Measurements from ENCODE around the gene UGT1A5.

The UGT1A5 gene

DNA sequence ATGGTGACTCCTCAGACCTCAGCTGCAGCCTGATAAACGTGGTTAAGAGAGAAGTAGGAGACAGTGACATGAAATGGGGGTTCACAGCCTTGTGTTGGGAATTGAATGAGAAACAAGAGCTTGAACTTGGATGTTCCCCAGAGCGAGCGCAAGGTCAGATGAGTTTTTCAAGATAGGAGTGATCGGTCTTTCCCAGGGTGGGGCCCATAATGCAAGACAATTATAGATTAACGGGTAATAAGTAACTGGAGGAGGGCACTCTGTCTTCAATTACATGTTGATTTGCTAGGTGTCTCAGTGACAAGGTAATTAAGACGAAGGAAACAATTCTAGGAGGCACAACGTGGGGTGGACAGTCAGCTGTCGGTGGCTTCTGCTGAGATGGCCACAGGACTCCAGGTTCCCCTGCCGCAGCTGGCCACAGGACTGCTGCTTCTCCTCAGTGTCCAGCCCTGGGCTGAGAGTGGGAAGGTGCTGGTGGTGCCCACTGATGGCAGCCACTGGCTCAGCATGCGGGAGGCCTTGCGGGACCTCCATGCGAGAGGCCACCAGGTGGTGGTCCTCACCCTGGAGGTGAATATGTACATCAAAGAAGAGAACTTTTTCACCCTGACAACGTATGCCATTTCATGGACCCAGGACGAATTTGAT lies at the start of gene UGT1A5:
Gene UGT1A5, plus strand, starts transcription at position 297 of the 651 bp plus-strand sequence. Its CDS starts 85 bp downstream, at position 382.
- DNase-seq (ENCODE audit: low spot score) = no peak

DNA sequence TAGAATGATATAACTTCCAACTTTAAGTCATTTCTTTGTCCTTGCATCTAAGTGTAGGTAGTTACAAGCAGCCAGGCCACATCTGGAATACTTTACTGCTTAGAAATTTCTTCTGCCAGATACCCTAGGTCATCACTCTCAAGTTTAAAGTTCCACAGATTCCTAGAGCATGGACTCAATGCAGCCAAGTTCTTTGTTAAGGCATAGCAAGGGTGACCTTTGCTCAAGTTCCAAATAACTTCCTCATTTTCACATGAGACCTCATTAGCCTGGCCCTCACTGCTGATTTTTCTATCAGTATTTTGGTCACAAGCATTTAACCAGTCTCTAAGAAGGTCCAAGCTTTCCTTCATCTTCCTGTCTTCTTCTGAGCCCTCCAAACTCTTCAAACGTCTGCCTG lies 48.8 kb upstream of the UGT1A5 start:
- DNase-seq (ENCODE audit: low spot score) = no peak

DNA sequence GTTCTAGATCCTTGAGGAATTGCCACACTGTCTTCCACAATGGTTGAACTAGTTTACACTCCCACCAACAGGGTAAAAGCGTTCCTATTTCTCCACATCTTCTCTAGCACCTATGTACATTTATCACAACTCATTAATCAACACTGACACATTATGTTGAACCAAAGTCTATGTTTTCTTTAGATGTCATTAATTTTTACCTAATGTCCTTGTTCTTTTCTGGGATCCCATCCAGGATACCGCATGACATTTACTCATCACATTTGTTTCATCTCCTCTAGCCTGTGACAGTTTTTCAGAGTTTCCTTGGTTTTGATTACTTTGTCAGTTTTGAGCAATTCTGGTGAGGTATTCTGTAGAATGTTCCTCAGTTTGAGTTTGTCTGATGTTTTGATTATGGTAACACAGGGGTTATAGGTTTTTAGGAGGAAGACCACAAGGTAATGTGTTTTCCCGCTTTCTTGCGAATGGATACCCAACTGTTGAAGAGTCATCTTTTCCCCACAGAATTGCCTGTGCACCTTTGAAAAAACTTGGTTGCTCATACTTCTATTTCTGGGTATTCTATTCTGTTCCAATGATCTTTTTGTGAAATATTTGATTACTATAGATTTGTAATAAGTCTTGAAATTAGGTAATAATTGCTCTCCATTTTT lies 44.0 kb upstream of the UGT1A5 start:
- no peak for DNase-seq (ENCODE audit: low spot score)

DNA sequence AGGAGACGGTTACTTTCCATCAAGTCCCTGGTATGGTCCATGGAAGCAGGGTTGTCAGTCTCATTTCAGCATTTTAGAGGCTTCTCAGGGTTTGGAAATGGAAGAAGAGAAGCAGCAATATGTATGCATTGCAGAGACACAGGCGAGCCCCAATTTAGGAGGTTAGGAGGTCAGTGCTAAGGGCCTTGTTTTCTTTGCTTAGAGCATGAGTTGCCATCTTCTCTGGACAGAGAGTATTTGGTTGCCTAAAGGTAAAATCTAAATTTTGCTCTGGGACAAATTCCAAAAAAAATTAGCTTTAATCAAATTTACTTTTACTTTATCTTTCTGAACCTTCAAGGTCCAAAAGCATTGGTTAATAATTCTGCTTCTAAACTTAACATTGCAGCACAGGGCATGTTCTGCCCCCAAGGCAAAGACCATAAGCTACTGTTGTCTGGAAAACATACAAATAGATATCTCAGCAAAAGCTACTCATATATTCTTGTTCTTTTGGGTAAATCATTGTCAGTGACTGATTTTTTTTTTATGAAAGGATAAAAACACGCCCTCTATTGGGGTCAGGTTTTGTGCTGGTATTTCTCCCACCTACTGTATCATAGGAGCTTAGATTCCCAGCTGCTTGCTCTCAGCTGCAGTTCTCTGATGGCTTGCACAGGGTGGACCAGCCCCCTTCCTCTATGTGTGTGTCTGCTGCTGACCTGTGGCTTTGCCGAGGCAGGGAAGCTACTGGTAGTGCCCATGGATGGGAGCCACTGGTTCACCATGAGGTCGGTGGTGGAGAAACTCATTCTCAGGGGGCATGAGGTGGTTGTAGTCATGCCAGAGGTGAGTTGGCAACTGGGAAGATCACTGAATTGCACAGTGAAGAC lies 41.2 kb upstream of the UGT1A5 start, which contains the start of gene UGT1A9:
Gene UGT1A9, plus strand, starts transcription at position 609 of the 872 bp plus-strand sequence. Its CDS starts 37 bp downstream, at position 646.
- DNase-seq (ENCODE audit: low spot score) = no peak

DNA sequence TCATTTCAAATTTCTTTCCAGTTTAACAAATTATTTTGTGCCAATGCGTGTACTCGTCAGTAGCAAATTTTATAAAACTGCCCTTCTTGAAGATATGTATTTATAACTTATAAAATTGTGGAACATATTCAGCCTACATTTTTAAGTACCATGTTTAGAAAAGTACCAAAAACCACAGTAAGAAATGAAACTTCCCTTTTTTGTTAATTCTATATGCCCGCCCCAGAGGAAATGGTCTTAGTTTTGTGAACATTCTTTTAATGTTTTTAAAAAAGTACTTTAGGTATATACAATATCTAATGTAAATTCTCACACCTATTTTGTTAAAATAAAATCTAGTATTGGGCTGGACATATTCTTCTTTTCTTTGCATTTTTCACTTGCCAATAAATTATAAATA lies 39.8 kb upstream of the UGT1A5 start:
- DNase-seq (ENCODE audit: low spot score) = no peak

DNA sequence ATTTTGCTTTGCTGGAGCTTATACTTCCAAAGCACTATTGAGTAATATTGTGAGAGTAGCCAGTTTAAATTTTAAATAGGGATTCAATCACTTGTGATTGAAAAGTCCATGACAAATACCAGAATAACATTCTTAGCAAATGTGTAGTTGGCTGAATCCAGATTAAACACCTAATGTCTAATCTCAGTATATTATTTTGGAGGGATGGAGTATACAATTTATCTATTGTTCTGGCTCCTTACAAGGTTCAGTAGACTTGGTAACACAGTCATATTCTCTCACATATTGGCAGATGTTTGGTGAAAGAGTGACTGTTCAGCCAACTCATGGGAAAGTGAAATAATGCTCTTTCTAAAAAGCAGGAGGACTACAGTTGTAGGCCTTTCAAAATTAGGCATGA lies 38.8 kb upstream of the UGT1A5 start:
- DNase-seq (ENCODE audit: low spot score) = no peak

DNA sequence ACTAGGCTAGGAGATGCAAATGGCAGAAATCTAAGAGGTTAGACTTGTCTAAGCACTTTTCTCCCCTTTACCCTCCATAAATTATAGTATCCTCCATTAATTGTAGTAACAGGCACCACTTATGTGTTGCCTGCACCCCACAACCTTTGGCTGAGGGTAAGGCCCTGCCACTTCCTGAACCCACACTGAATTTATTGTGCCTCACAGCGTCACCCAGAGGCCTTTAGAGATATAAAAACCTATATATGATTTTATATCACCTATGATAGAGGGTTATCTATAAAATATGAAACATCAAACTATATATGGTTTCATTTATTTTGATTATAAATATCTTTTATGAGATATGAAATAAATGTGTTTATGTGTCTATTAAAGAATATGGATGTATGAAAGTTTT lies 38.4 kb upstream of the UGT1A5 start:
- DNase-seq (ENCODE audit: low spot score) = no peak

DNA sequence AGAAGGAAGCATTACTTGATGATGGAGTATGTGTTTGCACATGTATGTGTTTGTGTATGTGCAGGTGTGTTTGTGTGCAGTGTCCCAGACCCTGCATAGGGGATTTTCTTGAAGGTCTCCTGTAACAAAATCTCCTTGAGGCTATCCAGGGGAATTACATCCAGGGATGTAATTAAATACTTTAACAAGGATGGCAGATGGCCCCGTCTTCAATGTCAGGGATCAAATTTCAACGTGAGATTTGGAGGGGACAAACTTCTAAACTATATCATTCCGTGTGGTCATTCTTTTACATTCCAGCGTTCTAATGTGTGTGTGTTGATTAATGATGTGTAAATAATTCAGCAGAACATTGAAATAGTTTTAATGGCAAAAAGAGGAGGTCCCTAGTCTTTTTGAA lies 37.7 kb upstream of the UGT1A5 start:
- DNase-seq (ENCODE audit: low spot score) = no peak

DNA sequence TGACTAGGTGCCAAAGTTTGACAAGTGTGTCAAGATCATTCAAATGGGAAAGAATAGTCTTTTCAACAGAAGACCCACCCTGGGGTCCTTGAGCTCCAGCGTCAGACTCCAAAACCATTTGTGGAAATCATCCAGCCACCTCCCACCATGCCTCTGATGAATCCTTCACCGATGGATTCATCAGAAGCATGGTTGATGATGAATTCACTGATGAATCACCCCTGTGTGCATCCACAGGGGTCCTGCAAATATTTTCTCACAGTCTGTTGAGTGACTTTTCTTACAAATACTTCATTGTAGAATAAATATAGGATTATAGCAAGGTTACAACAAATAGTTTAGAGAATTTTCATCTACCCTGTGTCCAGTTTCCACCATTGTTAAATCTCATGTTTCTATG lies 36.7 kb upstream of the UGT1A5 start:
- no peak for DNase-seq (ENCODE audit: low spot score)

DNA sequence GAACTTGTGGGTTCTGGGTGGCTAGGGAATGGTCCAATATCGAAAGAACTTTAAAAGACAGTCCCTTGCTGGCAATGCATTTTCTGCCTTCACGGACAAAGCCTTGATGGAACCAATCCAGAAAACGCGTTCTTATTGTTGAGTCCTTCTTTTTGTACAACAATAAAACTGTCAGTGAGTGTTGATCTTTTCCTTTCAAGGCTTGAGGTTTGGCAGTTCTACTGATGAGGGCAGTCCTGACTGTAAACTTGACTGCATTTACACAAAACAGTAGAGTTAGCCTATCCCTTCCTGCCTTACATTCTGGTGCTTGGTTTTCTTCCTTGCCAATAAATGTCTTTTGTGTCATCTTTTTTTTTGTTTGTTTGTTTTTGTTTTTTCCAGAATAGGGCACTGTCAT lies 33.5 kb upstream of the UGT1A5 start:
- DNase-seq (ENCODE audit: low spot score) = no peak

DNA sequence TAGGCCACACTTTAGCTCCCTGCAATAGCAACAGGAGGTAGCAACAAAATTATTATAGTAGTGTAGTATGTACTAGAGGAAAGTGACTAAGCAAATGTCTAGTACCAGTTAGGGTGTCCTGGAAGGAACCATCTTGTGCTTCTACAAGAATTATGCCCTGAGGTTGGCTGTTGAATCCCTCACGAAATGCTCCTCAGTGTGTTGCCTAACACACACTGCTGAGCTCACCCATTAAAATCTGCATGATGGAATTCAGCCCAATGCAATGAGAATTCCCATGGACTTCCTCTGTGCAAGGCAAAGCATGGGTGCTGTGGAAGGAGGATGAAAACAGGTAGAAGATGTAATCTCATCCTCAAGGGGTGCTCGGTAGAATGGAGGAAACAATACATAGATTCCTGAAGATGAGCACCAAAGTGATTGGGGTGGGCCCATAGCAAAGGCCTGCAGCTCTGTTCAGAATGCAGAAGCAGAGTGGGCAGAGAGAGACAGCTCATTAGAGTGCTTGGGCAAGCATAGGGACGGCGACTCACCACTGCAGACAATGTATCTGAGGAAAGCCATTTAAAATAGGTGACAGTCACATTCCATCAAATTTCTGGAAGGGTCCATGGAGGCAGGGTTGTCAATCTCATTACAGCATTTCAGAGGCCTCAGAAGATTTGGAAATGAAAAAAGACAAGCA lies 32.2 kb upstream of the UGT1A5 start:
- no peak for DNase-seq (ENCODE audit: low spot score)

DNA sequence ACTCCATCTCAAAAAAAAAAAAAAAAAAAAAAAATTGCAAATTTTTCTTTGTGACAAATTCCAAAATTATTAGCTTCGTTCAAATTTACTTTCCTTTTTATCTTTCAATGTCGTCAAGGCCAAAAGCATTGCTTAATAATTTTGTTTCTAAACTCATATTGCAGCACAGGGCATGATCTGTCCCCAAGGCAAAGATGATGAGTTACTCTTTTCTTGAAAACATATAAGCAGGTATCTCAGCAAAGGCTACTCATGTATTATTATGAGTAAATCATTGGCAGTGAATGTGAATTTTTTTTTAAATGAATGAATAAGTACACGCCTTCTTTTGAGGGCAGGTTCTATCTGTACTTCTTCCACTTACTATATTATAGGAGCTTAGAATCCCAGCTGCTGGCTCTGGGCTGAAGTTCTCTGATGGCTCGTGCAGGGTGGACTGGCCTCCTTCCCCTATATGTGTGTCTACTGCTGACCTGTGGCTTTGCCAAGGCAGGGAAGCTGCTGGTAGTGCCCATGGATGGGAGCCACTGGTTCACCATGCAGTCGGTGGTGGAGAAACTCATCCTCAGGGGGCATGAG lies 31.1 kb upstream of the UGT1A5 start, which contains the start of gene UGT1A7:
Gene UGT1A7, plus strand, starts transcription at position 381 of the 579 bp plus-strand sequence. Its CDS starts 37 bp downstream, at position 418.
- no peak for DNase-seq (ENCODE audit: low spot score)

DNA sequence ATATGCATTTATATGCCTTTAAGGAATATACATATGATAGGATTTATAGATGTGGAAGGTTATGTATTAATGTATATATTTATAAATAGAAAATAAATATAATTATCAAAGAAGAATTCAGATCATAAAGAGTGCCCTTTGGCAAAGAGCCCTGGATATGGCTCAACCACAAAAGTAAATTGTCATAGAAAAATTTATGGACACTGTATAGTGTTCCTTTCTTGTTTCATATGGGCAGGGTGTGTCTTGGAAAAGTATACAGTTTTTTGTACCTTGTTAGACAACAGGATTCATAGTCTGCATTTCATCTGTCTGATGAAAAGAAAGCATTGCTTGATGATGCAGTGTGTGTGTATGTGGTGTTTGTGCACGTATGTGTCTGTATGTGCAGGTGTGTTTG lies 28.1 kb upstream of the UGT1A5 start:
- no peak for DNase-seq (ENCODE audit: low spot score)

DNA sequence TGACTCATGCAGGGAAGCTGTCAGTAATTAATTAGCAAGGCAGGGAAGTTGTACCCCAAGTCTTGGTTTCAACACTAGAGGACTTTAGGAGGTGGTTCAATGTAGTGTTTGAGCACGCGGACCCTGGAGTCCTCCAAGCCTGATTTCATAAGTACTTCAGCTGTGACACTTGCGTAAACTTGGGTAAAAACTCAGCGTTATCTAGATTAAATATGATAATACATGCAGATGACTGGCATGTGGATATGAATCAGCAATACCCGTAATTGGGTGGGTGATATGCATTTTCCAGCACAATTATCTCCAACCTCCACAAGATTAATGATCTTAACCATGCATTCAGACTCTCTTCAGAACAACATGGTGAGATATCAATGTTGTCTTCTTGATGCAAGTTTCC lies 25.8 kb upstream of the UGT1A5 start:
- DNase-seq (ENCODE audit: low spot score) = no peak

DNA sequence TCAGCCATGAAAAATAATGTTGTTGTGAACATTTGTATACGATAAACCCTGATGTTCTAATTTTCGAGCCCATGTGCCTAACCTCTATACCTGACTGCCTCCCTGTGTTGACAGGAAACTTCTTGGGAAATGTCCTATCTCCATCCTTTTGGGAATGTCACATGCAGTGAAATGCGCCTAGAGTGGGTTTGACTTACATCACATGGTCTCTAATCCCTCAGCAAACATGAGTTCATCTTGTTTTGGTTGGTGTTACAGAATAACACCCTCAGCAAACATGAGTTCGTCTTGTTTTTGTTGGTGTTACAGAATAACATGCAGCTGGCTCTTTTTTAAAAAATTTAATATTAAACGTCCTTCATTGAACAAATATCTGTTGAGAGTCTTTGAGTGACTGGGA lies 24.4 kb upstream of the UGT1A5 start:
- DNase-seq (ENCODE audit: low spot score) = no peak

DNA sequence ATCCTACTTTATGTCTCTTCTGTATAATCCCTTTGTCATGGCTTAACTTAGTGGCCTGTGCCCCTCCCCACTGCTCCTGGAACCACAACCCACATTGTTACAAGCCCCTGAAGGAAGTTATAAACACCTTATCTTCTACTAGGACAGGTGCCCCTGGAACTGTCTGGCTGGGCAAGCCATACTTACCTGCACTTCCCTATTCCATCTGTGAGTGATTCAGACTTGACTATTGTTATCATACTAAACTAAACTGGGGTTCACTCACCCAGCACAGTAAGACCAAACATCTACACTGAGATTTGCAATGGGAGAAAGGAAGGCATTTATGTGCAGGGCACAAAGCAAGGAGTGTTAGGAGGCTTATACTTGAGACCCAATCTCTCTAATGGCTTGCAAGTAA lies 23.7 kb upstream of the UGT1A5 start:
- no peak for DNase-seq (ENCODE audit: low spot score)

DNA sequence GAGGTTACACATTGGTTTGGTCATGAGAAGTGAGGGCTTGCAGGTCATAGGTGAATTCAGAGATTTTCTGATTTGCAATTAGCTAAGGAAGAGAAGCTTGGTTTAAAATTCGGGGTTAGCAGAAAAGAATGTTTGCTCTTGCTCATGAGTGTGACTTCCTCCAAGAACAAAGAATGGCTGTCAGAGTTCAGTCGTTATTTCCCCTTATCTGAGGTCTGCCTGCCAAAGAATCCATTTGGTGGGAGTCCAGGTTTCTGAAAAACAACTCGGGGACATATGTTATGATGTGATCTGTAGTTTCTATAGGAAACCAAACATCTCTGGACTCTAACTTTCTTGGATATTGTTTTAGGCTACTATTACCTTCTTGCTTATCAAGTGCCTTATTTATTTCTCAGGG lies 23.2 kb upstream of the UGT1A5 start:
- no peak for DNase-seq (ENCODE audit: low spot score)

DNA sequence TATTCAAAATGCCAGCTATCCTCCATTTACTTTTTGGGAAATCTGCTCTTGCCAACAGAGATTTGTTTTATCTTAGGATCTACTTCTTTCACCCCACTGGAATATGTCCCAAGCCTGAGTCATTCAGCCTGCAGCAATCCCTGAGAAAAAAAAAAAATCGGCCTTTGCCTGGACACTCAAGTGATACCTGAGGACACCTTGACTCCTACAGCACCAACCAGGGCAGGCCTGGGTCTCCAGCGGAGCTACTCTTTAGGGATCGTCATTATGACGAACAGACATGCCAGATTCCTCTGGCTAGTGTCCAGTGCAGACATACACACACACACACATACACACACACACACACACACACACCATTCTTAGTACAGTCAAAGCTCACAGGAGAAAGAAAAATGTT lies 22.3 kb upstream of the UGT1A5 start:
- DNase-seq (ENCODE audit: low spot score) = no peak

DNA sequence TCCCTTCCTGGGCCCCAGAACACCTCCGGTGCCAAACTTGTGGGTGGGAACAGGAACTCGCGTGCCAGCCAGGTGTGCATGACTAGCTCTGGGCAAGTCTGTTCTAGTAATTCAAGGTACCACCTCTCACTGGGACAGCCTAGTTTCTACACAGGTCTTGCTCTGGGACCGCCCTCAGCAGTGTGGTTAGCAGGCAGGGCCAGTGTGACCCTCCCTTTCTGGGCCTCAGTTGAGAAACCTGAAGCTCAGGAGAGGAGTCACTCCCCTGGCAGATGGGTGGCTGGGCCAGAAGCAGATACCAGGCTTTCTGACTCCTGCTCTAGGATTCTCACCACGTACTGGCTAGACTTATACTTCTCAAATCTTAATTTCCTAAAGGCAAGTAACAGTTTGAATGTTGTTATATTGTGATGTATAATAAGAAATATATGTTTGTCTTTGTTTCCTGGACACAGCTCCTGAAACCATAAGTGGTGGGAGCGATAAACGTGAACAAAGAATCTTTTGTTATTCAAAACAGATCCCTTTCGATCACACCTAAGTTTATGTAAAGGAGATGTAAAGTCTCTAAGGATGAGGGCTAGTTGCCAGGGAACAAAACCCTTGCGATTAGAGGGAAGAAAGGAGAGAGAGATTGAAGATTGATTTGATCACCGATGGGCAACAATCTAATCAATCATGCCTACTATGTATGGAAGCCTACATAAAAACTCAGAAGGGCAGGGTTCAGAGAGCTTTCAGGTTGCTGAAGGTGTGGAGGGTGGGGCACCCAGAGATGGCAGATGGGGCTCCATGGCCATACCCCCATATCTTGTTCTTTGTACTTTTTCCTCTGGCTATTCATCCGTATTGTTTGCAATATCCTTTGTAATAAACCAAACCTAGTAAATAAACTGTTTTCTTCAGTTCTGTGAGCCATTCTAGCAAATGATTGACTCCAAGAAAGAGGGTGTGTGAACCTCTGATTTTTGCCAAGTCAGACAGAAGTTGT lies 21.0 kb upstream of the UGT1A5 start:
- no peak for DNase-seq (ENCODE audit: low spot score)

DNA sequence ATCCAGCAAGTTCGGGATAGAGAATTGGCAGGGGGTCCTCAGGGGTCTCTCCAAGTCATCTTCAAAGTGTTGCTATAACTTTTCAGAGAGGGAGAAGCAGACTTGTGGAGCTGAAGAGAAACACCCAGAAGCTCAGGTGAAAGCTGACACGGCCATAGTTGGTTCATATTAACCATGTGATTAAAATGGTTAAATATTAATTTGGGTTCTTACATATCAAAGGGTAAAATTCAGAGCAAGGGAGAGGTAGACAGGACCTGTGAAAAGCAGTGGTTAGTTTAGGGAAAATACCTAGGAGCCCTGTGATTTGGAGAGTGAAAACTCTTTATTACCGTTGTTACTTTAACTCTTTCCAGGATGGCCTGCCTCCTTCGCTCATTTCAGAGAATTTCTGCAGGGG lies 20.1 kb upstream of the UGT1A5 start, which contains the start of gene UGT1A6:
Gene UGT1A6, plus strand, starts transcription at position 243 of the 400 bp plus-strand sequence. Its CDS starts 115 bp downstream, at position 358.
- no peak for DNase-seq (ENCODE audit: low spot score)
